Neuron (in vitro differentiated cells): Measurements from ENCODE around the gene VWA3B.
"Not testable (repeated sequence)": the region's sequence is repeated elsewhere in the genome, so short reads cannot be mapped to it uniquely, and the experiment has no call there.

Experiments used
- H2AFZ ChIP-seq: one replicate; pipeline ENCODE4 v1.6.1; 2013; ENCODE audit warnings: low read depth, mild to moderate bottlenecking, inconsistent platforms, low read length, moderate library complexity
- H3K27me3 ChIP-seq: one replicate; pipeline ENCODE4 v1.6.1; 2013; ENCODE audit warnings: low read length; ENCODE audit not compliant: insufficient read depth
- H3K36me3 ChIP-seq: one replicate; pipeline ENCODE4 v1.6.1; 2013; ENCODE audit warnings: low read length; ENCODE audit not compliant: insufficient read depth
- H3K4me1 ChIP-seq: one replicate; pipeline ENCODE4 v1.6.1; 2013; ENCODE audit warnings: low read length; ENCODE audit not compliant: insufficient read depth
- H3K4me3 ChIP-seq: 2 replicates; pipeline ENCODE4 v1.5.1; 2013; ENCODE audit warnings: mild to moderate bottlenecking, low read length, moderate library complexity
- H3K9me3 ChIP-seq: one replicate; pipeline ENCODE4 v1.6.1; 2013; ENCODE audit warnings: low read length

VWA3B gene

DNA sequence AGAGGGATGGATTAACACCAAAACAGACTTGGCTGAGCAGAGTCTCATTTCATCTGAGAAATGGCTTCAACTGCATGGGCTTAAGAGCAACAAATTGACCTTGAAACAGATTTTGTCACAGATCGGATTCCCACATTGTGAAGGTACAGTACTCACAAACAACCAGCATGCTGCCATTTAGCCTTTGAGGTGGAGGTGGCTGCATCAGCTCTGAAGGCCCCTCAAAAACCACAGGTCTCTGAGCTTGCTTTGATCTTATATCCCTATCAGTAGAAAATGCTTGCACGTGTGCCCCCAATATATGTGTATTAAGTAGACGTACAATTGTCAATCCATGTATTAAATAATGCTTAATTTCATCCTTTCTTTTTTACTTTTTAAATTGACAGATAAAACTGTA, 6.2 kb downstream of the VWA3B start:
- H3K4me1 ChIP-seq = no peaks in the 10 kb centered on the region
- no peaks in the 10 kb centered on the region for H3K9me3 ChIP-seq
- no peaks in the 10 kb centered on the region for H3K36me3 ChIP-seq
- H3K4me3 ChIP-seq = no peak overlapping the region
- H3K27me3 ChIP-seq = peaks cover 7% of the 10 kb centered on the region
- no peak overlapping the region for H2AFZ ChIP-seq

DNA sequence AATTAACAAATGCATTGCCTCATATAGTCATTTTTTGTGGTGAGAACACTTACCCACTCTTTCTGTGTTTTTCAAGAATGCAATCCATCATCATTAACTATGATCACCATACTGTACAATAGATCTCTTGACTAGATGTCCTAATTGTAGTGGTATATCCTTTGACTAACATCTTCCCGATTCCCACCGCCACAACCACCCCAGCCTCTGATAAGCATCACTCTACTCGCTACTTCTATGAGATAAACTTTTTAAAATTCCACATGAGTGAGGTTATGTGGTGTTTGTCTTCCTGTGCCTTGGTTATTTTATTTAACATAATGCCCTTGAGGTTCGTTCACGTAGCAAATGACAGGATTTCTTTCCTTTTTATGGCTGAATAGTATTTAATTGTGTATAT, 6.6 kb downstream of the VWA3B start:
- Histone ChIP-seq H3K36me3 (no peaks in the 10 kb centered on the region), H3K4me1 (no peaks in the 10 kb centered on the region), H3K4me3 (no peak overlapping the region), H3K27me3 (peaks cover 4% of the 10 kb centered on the region), H3K9me3 (no peaks in the 10 kb centered on the region), H2AFZ (no peak overlapping the region)

DNA sequence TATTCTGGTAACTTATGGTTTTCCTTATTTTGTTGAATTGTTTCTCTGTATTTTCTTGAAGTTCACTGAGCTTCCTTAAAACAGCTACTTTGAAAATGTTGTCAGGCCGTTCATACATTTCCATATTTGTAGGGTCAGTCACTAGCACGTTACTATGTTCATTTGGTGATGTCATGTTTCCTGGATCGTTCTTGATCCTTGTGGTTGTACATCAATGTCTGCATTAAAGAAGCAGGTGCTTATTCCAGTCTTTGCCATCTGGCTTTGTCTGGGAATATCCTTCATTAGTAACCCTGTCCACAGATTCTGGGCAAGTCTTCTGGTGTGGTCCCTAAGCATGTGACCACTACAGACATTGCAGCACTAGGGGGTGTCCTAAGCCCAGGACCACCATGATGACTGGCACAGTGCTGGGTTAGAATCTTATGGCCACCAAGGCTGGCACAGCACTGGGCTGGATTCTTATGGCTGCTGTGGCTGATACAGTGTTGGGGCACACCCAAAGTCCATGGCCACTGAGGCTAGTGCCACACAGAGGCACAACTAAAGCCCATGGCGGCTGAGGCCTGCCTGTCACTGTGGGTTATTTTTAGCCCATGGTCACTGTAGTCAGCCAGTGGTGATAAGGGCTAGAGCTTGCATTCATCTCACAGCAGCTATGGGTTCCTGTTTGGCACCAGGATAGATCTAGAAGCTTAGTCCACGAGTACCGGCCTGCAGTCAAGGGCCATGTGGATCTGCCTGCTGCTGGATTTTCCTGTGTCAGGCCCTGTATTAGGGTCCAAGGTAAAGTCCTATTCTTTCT, 13.2 kb downstream of the VWA3B start:
- Histone ChIP-seq H3K4me3 (no peak overlapping the region), H3K9me3 (peaks cover 3% of the 10 kb centered on the region), H3K4me1 (peaks cover 7% of the 10 kb centered on the region), H3K27me3 (no peaks in the 10 kb centered on the region), H2AFZ (no peak overlapping the region), H3K36me3 (no peaks in the 10 kb centered on the region)

DNA sequence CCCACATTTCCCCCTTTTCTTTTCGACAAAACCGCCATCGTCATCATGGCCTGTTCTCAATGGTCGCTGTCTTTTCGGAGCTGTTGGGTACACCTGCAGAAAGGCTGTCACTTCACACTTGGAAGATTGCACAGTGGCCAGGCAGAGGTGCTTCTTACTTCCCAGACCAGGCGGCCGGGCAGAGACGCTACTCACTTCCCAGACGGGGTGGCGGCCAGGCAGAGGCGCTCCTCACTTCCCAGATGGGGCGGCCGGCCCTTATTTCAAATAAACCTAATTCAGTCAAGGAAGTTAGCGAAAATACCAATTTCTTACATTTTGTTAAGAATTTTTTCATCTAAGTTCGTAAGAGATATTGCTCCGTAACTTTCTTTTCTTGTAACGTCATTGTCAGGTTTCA, 15.3 kb downstream of the VWA3B start:
- not testable (repeated sequence) for H2AFZ ChIP-seq, H3K9me3 ChIP-seq, H3K36me3 ChIP-seq, H3K4me3 ChIP-seq, H3K4me1 ChIP-seq, H3K27me3 ChIP-seq

DNA sequence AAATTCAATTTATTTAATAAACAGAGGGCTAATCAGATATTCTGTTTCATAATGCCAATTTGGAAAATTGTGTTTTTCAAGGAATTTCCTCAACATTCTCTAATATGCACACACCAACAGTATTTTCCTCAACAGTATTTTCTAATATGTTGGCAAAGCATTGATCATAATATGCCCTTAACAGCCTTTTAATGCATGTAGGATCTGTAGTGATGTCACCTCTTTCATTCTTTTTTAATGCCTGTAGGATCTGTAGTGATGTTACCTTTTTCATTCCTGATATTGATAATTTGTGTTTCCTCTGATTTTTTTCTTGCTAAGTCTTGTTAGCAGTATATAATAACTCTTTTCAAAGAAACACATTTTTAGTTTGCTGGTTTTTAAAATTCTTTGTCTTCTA, 15.9 kb downstream of the VWA3B start:
- Histone ChIP-seq H3K4me3 (no peak overlapping the region), H3K36me3 (no peaks in the 10 kb centered on the region), H3K27me3 (no peaks in the 10 kb centered on the region), H2AFZ (no peak overlapping the region), H3K9me3 (peaks cover 3% of the 10 kb centered on the region), H3K4me1 (peaks cover 7% of the 10 kb centered on the region)

DNA sequence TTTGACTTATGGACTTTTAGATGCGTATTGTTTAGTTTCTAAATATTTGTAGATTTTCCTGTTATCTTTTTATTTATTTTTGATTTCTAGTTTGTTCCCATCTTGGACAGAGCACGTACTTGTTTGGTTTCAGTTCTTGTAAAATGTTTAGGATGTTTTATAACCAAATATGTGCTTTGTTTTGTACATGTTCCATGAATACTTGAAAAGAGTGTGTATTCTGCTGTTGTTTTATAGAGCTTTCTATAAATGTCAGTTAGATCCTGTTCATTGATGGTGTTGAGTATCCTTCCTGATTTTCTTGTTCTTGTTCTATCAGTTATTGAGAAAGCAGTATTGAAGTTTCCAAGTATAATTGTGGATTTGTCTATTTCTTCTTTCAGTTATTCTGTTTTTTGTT, 21.1 kb downstream of the VWA3B start:
- H3K27me3 ChIP-seq = no peaks in the 10 kb centered on the region
- H3K9me3 ChIP-seq = peaks cover 3% of the 10 kb centered on the region
- no peaks in the 10 kb centered on the region for H3K4me1 ChIP-seq
- H3K4me3 ChIP-seq = no peak overlapping the region
- H3K36me3 ChIP-seq = no peaks in the 10 kb centered on the region
- no peak overlapping the region for H2AFZ ChIP-seq

DNA sequence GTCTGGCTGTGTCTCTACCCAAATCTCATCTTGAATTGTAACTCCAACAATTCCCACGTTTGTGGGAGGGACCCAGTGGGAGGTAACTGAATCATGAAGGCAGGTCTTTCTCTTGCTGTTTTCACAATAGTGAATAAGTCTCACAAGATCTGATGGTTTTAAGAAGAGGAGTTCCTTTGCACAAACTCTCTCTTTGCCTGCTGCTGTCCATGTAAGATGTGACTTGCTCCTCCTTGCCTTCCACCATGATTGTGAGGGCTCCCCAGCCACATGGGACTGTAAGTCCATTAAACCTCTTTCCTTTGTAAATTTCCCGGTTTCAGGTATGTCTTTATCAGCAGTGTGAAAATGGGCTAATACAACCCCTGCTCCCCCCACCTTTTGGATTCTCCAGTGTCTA, 23.8 kb downstream of the VWA3B start:
- Histone ChIP-seq H3K9me3 (no peaks in the 10 kb centered on the region), H3K4me1 (peaks cover 5% of the 10 kb centered on the region), H3K27me3 (no peaks in the 10 kb centered on the region), H3K4me3 (no peak overlapping the region), H2AFZ (no peak overlapping the region), H3K36me3 (no peaks in the 10 kb centered on the region)

DNA sequence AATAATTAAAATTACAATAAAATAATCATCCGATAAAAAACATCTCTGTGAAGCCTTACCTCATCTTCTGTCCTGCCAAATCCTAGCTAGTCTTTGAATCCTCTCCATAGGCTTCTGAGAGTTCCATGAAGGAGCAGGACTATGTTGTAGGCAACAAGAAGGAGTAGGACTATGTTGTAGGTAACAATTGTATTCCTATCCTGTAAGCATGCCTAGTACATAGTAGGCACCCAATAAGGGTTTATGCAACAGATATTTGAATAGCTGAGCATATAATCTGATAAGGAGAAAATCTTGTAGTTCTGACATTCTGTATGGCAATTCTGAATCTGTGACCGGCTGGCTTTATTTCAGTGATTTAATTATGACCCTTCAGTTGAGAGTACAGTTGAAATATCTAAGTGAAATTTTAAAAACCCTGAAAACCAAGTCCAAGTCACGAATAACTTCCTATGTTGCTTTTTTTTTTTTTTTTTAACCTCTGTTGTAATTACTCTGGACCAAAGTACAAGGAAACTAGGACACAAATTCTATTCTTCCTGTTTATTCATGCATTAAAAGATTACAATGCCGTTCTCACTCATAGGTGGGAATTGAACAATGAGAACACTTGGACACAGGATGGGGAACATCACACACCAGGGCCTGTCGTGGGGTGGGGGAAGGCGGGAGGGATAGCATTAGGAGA, 27.8 kb downstream of the VWA3B start:
- Histone ChIP-seq H3K9me3 (no peaks in the 10 kb centered on the region), H3K36me3 (no peaks in the 10 kb centered on the region), H3K27me3 (no peaks in the 10 kb centered on the region), H3K4me3 (no peak overlapping the region), H3K4me1 (peaks cover 5% of the 10 kb centered on the region), H2AFZ (no peak overlapping the region)

DNA sequence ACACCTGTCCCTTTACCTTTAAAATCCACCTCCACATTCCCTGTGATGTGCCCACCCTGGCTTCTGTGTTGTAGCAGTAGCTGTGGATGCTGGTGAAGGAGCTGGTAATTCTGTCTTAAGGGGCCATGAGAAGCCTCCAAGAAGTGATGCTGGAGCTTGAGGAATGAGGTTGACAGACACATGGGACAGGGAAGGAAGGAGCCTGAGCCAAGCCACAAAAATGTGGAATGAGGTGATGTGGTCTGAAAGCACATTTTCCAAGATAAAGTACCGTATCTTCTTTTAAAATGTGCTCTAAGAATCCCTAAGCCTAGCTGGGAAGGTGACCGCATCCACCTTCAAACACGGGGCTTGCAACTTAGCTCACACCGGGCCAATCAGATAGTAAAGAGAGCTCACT, 31.2 kb downstream of the VWA3B start:
- no peaks in the 10 kb centered on the region for H3K27me3 ChIP-seq
- H3K4me1 ChIP-seq = peaks cover 16% of the 10 kb centered on the region
- no peak overlapping the region for H2AFZ ChIP-seq
- no peaks in the 10 kb centered on the region for H3K36me3 ChIP-seq
- H3K9me3 ChIP-seq = no peaks in the 10 kb centered on the region
- H3K4me3 ChIP-seq = no peak overlapping the region

DNA sequence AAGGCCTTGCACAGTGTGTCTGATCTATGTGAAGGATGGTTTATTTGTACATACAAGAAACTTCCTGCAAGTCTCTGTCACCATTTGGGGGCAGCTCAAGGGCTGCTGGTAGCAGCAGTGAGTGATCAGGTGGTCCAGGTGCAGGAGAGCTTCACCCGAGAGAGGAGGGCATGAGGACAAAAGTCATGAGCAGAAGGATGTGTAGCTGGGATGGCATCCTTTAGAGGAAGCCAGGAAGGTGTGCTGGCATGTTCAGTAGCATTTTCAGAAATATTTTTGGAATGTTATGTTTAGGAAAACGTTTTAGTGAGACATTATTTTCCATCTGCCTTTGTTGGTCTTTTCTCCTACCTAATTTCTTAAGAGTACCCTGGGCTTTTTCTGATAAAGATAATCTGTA, 31.9 kb downstream of the VWA3B start:
- H3K4me3 ChIP-seq = no peak overlapping the region

DNA sequence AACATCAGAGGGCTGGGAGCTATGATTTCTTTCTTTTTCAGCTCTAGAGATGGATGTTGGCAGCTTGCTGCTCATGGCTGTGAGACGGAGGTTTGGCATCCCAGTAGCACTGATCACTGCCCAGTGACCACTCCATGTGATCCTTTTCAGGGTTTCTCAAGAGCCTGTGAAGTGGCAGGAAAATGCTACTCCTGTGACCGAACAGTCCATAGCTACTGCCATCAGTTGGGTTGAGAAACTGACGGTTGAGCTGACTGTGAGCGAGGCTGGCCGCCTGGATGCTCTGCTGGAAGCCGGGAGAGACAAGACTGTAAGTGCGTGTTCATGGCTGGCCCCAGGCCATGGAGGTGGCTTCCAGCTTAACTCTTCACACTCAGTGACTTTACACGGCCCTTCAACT, 34.2 kb downstream of the VWA3B start:
- no peaks in the 10 kb centered on the region for H3K27me3 ChIP-seq
- H3K4me3 ChIP-seq = no peak overlapping the region
- no peaks in the 10 kb centered on the region for H3K9me3 ChIP-seq
- H2AFZ ChIP-seq = no peak overlapping the region
- peaks cover 16% of the 10 kb centered on the region for H3K4me1 ChIP-seq
- H3K36me3 ChIP-seq = no peaks in the 10 kb centered on the region

More for the DNA sequence above, 31.9 kb downstream of the VWA3B start:
- Histone ChIP-seq H3K36me3 (no peaks in the 10 kb centered on the region), H2AFZ (no peak overlapping the region), H3K9me3 (no peaks in the 10 kb centered on the region), H3K4me1 (peaks cover 21% of the 10 kb centered on the region), H3K27me3 (no peaks in the 10 kb centered on the region)

DNA sequence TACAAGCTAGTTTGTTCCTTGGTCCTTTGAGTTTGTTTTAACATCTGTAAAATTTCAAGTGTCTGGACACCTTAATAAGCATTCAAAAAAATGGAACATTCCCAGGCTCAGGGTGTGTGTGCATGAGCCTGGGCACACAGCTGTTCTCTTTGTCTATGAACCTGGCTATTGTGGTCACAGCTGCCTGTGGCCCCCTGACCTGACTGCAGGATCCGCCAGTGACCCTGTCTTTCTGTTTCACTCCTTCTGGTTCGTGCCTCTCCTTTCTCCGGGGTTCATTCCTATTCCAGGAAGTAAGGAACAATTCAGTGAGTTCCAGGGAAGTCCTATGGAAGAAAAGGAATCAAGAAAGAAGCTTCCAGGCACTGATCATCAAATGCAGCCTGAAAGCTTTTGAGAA, 35.6 kb downstream of the VWA3B start:
- no peaks in the 10 kb centered on the region for H3K27me3 ChIP-seq
- no peak overlapping the region for H2AFZ ChIP-seq
- no peaks in the 10 kb centered on the region for H3K36me3 ChIP-seq
- H3K4me1 ChIP-seq = peaks cover 16% of the 10 kb centered on the region
- H3K4me3 ChIP-seq = no peak overlapping the region
- H3K9me3 ChIP-seq = no peaks in the 10 kb centered on the region

DNA sequence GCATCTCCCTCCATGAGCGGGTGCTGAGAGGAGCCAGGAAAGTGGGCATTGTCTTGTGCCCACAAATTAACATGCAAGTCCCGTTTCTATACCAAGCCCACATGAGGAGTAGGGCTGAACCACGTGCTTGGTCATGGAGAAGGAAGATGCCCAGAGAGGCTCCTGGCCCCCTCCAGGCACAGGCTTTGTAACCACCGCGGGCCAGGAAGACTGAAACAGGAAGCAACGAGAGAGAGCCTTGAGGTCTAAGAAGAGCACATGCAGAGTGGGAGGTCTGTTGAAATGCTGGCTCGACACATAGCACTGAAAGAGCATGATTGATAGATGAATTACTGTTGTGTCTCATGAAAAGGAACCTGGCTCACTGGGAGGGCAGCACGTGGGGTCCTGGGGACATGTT, 36.3 kb downstream of the VWA3B start:
- Histone ChIP-seq H3K4me1 (peaks cover 16% of the 10 kb centered on the region), H3K36me3 (no peaks in the 10 kb centered on the region), H3K27me3 (no peaks in the 10 kb centered on the region), H2AFZ (no peak overlapping the region), H3K4me3 (no peak overlapping the region), H3K9me3 (no peaks in the 10 kb centered on the region)
